Loucy (cell line): ENCODE results near the gene MTF1.

Experiments
- H2AFZ ChIP-seq: fragments of 200-600 bp; sonication (generic); 2 replicates; pipeline ENCODE4 v1.6.0; 2016; ENCODE audit warnings: antibody characterized with exemption, mild to moderate bottlenecking, low read length, moderate library complexity
- H3F3A ChIP-seq: fragments of 200-600 bp; 2 replicates; pipeline ENCODE4 v1.6.0; 2016; ENCODE audit warnings: antibody characterized with exemption, low read depth, mild to moderate bottlenecking
- H3K27me3 ChIP-seq: fragments of 200-600 bp; sonication (generic); 2 replicates; pipeline ENCODE4 v1.6.1; 2014; ENCODE audit warnings: low read length, mild to moderate bottlenecking; ENCODE audit not compliant: insufficient read depth, poor library complexity, severe bottlenecking
- H3K36me3 ChIP-seq: fragments of 200-600 bp; sonication (generic); 2 replicates; pipeline ENCODE4 v1.6.1; 2016; ENCODE audit warnings: low read length; ENCODE audit not compliant: insufficient read depth
- H3K4me1 ChIP-seq: fragments of 200-600 bp; sonication (generic); 2 replicates; pipeline ENCODE4 v1.5.1; 2014; ENCODE audit warnings: low read length, mild to moderate bottlenecking; ENCODE audit not compliant: insufficient read depth, poor library complexity, severe bottlenecking
- H3K4me2 ChIP-seq: fragments of 200-600 bp; sonication (generic); 2 replicates; pipeline ENCODE4 v1.6.0; 2014; ENCODE audit warnings: antibody characterized with exemption, low read length, low read depth, mild to moderate bottlenecking; ENCODE audit not compliant: poor library complexity, severe bottlenecking
- H3K4me3 ChIP-seq: fragments of 200-600 bp; sonication (generic); 2 replicates; pipeline ENCODE4 v1.5.1; 2014; ENCODE audit warnings: low read length, mild to moderate bottlenecking, mixed read lengths; ENCODE audit not compliant: poor library complexity, severe bottlenecking
- H3K79me2 ChIP-seq: fragments of 200-600 bp; sonication (generic); 2 replicates; pipeline ENCODE4 v1.6.1; 2014; ENCODE audit warnings: low read length; ENCODE audit not compliant: insufficient read depth
- H3K9ac ChIP-seq: fragments of 200-600 bp; sonication (generic); 2 replicates; pipeline ENCODE4 v1.6.0; 2014; ENCODE audit warnings: mild to moderate bottlenecking, low read depth, low read length, moderate library complexity; ENCODE audit not compliant: poor library complexity, severe bottlenecking
- H3K9me2 ChIP-seq: fragments of 200-600 bp; sonication (generic); replicated peaks from 2 replicates; pipeline ENCODE4 v1.6.1; 2016; ENCODE audit warnings: low read depth, low read length, mixed read lengths
- H3K9me3 ChIP-seq: fragments of 200-600 bp; sonication (generic); 2 replicates; pipeline ENCODE4 v1.6.1; 2014; ENCODE audit warnings: mild to moderate bottlenecking, antibody characterized with exemption, low read length, low read depth; ENCODE audit not compliant: insufficient read depth
- H4K20me1 ChIP-seq: fragments of 200-600 bp; sonication (generic); 2 replicates; pipeline ENCODE4 v1.6.0; 2014; ENCODE audit warnings: antibody characterized with exemption, low read length, mild to moderate bottlenecking; ENCODE audit not compliant: insufficient read depth, poor library complexity, severe bottlenecking
- EZH2phosphoT487 ChIP-seq: fragments of 200-600 bp; IDR thresholded peaks from 2 replicates; pipeline ENCODE4 v1.6.1; 2018; ENCODE audit warnings: antibody characterized with exemption, mild to moderate bottlenecking, moderate library complexity, borderline replicate concordance
- TF ChIP-seq, protein P1 (sequence below): fragments of 200-600 bp; sonication (generic); conservative IDR thresholded peaks from 2 replicates; pipeline ENCODE4 v1.5.1; 2014; ENCODE audit warnings: mild to moderate bottlenecking, antibody characterized with exemption, low read length

The MTF1 gene

GRCh38 chr1:37765916-37766664, 93.3 kb downstream of the MTF1 start:
- H3F3A ChIP-seq: no peaks in the 10 kb centered on the region
- H3K4me1 ChIP-seq: no peaks in the 10 kb centered on the region
- H2AFZ ChIP-seq: no peak overlapping the region
- H3K4me2 ChIP-seq: no peak overlapping the region
- H3K9ac ChIP-seq: no peak overlapping the region
- no peak overlapping the region for H3K4me3 ChIP-seq
- H3K9me3 ChIP-seq: no peaks in the 10 kb centered on the region
- no peaks in the 10 kb centered on the region for H3K9me2 ChIP-seq
- no peaks in the 10 kb centered on the region for H4K20me1 ChIP-seq
- TF ChIP-seq, protein P1, sequence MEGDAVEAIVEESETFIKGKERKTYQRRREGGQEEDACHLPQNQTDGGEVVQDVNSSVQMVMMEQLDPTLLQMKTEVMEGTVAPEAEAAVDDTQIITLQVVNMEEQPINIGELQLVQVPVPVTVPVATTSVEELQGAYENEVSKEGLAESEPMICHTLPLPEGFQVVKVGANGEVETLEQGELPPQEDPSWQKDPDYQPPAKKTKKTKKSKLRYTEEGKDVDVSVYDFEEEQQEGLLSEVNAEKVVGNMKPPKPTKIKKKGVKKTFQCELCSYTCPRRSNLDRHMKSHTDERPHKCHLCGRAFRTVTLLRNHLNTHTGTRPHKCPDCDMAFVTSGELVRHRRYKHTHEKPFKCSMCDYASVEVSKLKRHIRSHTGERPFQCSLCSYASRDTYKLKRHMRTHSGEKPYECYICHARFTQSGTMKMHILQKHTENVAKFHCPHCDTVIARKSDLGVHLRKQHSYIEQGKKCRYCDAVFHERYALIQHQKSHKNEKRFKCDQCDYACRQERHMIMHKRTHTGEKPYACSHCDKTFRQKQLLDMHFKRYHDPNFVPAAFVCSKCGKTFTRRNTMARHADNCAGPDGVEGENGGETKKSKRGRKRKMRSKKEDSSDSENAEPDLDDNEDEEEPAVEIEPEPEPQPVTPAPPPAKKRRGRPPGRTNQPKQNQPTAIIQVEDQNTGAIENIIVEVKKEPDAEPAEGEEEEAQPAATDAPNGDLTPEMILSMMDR: no peak
- TF ChIP-seq EZH2phosphoT487: no peak
- H3K79me2 ChIP-seq: no peaks in the 10 kb centered on the region
- H3K27me3 ChIP-seq: no peaks in the 10 kb centered on the region
- H3K36me3 ChIP-seq: no peaks in the 10 kb centered on the region

- no peaks in the 10 kb centered on the region for H4K20me1 ChIP-seq
- H3K4me3 ChIP-seq: no peak within 1 kb of the TSS
- H3K9me3 ChIP-seq: no peaks in the 10 kb centered on the region
- TF ChIP-seq, protein P1: no peak
- TF ChIP-seq EZH2phosphoT487: no peak
- H3K9me2 ChIP-seq: no peaks in the 10 kb centered on the region
- H3K27me3 ChIP-seq: no peaks in the 10 kb centered on the region
- no peaks in the 10 kb centered on the region for H3F3A ChIP-seq
- no peak within 1 kb of the TSS for H3K9ac ChIP-seq
- H2AFZ ChIP-seq: no peak within 1 kb of the TSS
- no peak within 1 kb of the TSS for H3K4me2 ChIP-seq
- H3K4me1 ChIP-seq: no peaks in the 10 kb centered on the region
- no peaks in the 10 kb centered on the region for H3K79me2 ChIP-seq
- no peaks in the 10 kb centered on the region for H3K36me3 ChIP-seq
Measured at GRCh38 chr1:37764888-37765441, 94.4 kb downstream of the MTF1 start, which contains the start of gene EPHA10. Gene EPHA10 (minus strand): TSS chr1:37765120. CDS start chr1:37765066, 54 bp downstream.

GRCh38 chr1:37764414-37764825, 95.0 kb downstream of the MTF1 start:
- no peak overlapping the region for H2AFZ ChIP-seq
- H3K79me2 ChIP-seq: no peaks in the 10 kb centered on the region
- H4K20me1 ChIP-seq: no peaks in the 10 kb centered on the region
- H3K27me3 ChIP-seq: no peaks in the 10 kb centered on the region
- no peaks in the 10 kb centered on the region for H3K9me2 ChIP-seq
- H3K9ac ChIP-seq: no peak overlapping the region
- H3K4me1 ChIP-seq: no peaks in the 10 kb centered on the region
- no peak for TF ChIP-seq EZH2phosphoT487
- TF ChIP-seq, protein P1: no peak
- H3K4me2 ChIP-seq: no peak overlapping the region
- H3K9me3 ChIP-seq: no peaks in the 10 kb centered on the region
- H3F3A ChIP-seq: no peaks in the 10 kb centered on the region
- no peak overlapping the region for H3K4me3 ChIP-seq
- no peaks in the 10 kb centered on the region for H3K36me3 ChIP-seq
